Mammary epithelial cell (primary cell): Measurements from ENCODE around the gene BPIFB6.

Experiments used
- CTCF ChIP-seq, 2 donors: IDR thresholded peaks in 1 of 2; conservative IDR thresholded peaks in 1 of 2; 2 replicates each; pipeline ENCODE4 v1.5.1; 2011 to 2012; ENCODE audit warnings: inconsistent platforms in 2 of 2, low read length in 2 of 2, mild to moderate bottlenecking in 2 of 2, control low read depth in 1 of 2, low read depth in 1 of 2; ENCODE audit not compliant: insufficient read depth in 1 of 2; ENCODE audit errors: extremely low read depth in 1 of 2
- EZH2 ChIP-seq: IDR thresholded peaks from 2 replicates; pipeline ENCODE4 v1.6.1; 2012; ENCODE audit warnings: low read length, inconsistent platforms, borderline replicate concordance

GRCh38 chr20:33074675-33075074, 43.2 kb downstream of the BPIFB6 start:
- no peak for TF ChIP-seq CTCF (conservative IDR thresholded peaks at IDR 0.05 in 1 of 2, IDR thresholded peaks at IDR 0.05 in 1 of 2; ENCODE audit: extremely low read depth in 1 of 2, insufficient read depth in 1 of 2, low read depth in 1 of 2, low read length in 2 of 2)
- TF ChIP-seq EZH2 = no peak
